Keratinocyte (primary cell): Measurements from ENCODE around the gene GRIP1. TPM values are rescaled to one million over a fixed set of nuclear protein-coding genes. Genes with fewer than 3 reads are reported as not detected.

Experiments used
- DNase-seq: peaks from one replicate; pipeline ENCODE4 v3.0.0-alpha.2; 2011; ENCODE audit warnings: low read depth, missing footprints, low spot score
- FAIRE-seq: peaks from 2 replicates; lab custom pipeline; 2011; peaks lifted over from hg19 to GRCh38; lab: Jason Lieb, UNC
- H2AFZ ChIP-seq: 2 replicates; pipeline ENCODE4 v1.6.0; 2012; ENCODE audit warnings: low read length, control low read depth, inconsistent platforms; ENCODE audit not compliant: control insufficient read depth
- H3K27ac ChIP-seq: 2 replicates; pipeline ENCODE4 v1.5.1; 2011; ENCODE audit warnings: low read length; ENCODE audit not compliant: control insufficient read depth, insufficient read depth
- H3K27me3 ChIP-seq: 3 replicates; pipeline ENCODE4 v1.6.0; 2011; ENCODE audit warnings: low read length; ENCODE audit not compliant: control insufficient read depth, insufficient read depth; ENCODE audit errors: extremely low read depth
- H3K36me3 ChIP-seq, 2 experiments: 2 replicates in 1 of 2; 3 replicates in 1 of 2; pipeline ENCODE4 v1.5.1; 2011; ENCODE audit warnings: low read length in 2 of 2, mild to moderate bottlenecking in 1 of 2; ENCODE audit not compliant: control insufficient read depth in 2 of 2, insufficient read depth in 2 of 2; ENCODE audit errors: extremely low read depth in 1 of 2
- H3K4me1 ChIP-seq: 3 replicates; pipeline ENCODE4 v1.5.1; 2011; ENCODE audit warnings: low read length; ENCODE audit not compliant: control insufficient read depth, insufficient read depth; ENCODE audit errors: extremely low read depth
- H3K4me2 ChIP-seq: 3 replicates; pipeline ENCODE4 v1.6.0; 2011; ENCODE audit warnings: low read depth, low read length; ENCODE audit not compliant: control insufficient read depth, insufficient read depth; ENCODE audit errors: extremely low read depth
- H3K4me3 ChIP-seq, 3 experiments: fragments of 200-600 bp in 1 of 3; sonication (generic) in 1 of 3; 2 replicates in 2 of 3; 3 replicates in 1 of 3; pipeline ENCODE4 v1.5.1; 2011 to 2016; ENCODE audit warnings: low read length in 3 of 3, mild to moderate bottlenecking in 3 of 3, control low read depth in 2 of 3, inconsistent platforms in 1 of 3, low read depth in 1 of 3, mixed read lengths in 1 of 3, mixed run types in 1 of 3, moderate library complexity in 1 of 3; ENCODE audit not compliant: control insufficient read depth in 2 of 3, insufficient read depth in 2 of 3; ENCODE audit errors: extremely low read depth in 1 of 3
- H3K79me2 ChIP-seq: 2 replicates; pipeline ENCODE4 v1.6.0; 2012; ENCODE audit warnings: low read length; ENCODE audit not compliant: control insufficient read depth, insufficient read depth
- H3K9ac ChIP-seq: 3 replicates; pipeline ENCODE4 v1.6.0; 2011; ENCODE audit warnings: low read length; ENCODE audit not compliant: control insufficient read depth, insufficient read depth; ENCODE audit errors: extremely low read depth
- H3K9me1 ChIP-seq: 3 replicates; pipeline ENCODE4 v1.6.0; 2011; ENCODE audit warnings: low read length; ENCODE audit not compliant: control insufficient read depth, insufficient read depth; ENCODE audit errors: extremely low read depth
- H3K9me3 ChIP-seq: 2 replicates; pipeline ENCODE4 v1.5.1; 2012; ENCODE audit warnings: low read depth, low read length; ENCODE audit not compliant: control insufficient read depth
- H4K20me1 ChIP-seq: 3 replicates; pipeline ENCODE4 v1.6.0; 2011; ENCODE audit warnings: low read length; ENCODE audit not compliant: control insufficient read depth, insufficient read depth; ENCODE audit errors: extremely low read depth
- EZH2 ChIP-seq: IDR thresholded peaks from one replicate; pipeline ENCODE4 v1.6.1; 2012; ENCODE audit warnings: inconsistent platforms, mild to moderate bottlenecking, low read length, moderate library complexity
- dilution Hi-C: fragments of 300-500 bp; cut with MboI; formaldehyde crosslinking; loops from one replicate; pipeline ENCODE4 v1.7.0; 2020; ENCODE audit warnings: low sequenced_read_pairs; ENCODE audit not compliant: extremely low pct_ligation_motif_present
- polyA plus RNA-seq, 5 experiments: library from polyadenylated mRNA; depleted of rRNA in 3 of 5; stranded (reverse) in 3 of 5; stranded (forward) in 1 of 5; unstranded in 1 of 5; fragments of >200 nt; gene quantifications; 1 replicate in 1 of 5; 2 replicates in 3 of 5; 3 replicates in 1 of 5; pipeline versions ENCODE4 v1.2.1 to v1.2.3, GENCODE V29; 2011 to 2012; ENCODE audit warnings: missing spikeins in 2 of 5, low read depth in 1 of 5, low replicate concordance in 1 of 5
- TF ChIP-seq, protein P1 (sequence below), 3 experiments: IDR thresholded peaks in 1 of 3; conservative IDR thresholded peaks in 1 of 3; optimal IDR thresholded peaks in 1 of 3; 2 replicates in 2 of 3; 3 replicates in 1 of 3; pipeline versions ENCODE3 to v1.5.1; 2011; ENCODE audit warnings: low read length in 3 of 3, mild to moderate bottlenecking in 3 of 3, moderate library complexity in 2 of 3, control low read depth in 1 of 3, inconsistent platforms in 1 of 3; ENCODE audit not compliant: insufficient read depth in 2 of 3; ENCODE audit errors: extremely low read depth in 1 of 3

GRIP1 gene
- polyA plus RNA-seq, 1 donor (not counting 4 experiments of a cell fraction or from before 2014, with no cell fraction given) = 6.7 TPM

DNA sequence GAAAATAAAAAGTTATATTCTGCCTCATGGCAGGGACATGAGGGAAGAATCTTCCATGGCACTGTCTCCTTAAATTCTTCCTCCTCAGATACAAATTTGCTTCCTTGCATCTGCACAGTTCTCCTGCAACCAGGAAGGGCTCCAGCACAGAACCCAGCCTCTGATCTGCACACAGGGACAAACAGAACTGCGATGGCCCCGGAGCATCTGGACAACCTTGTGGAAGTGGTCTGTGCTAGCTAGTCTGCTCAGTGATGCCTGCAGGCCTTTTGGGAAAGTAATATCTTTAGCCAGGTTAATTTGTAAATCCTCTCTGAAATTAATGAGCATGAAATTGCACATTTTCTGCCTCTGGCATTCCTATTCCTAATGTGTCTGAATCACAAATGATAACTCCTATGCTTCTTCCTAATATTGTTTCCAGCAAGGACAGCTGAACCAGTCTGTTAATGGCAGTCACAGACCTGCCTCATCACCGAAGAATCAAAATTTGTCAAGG, 74.8 kb downstream of the GRIP1 start:
- FAIRE-seq = no peak
- DNase-seq = no peak
- Histone ChIP-seq H3K4me3 (no peak overlapping the region), H3K9me3 (no peaks in the 10 kb centered on the region), H3K27me3 (no peaks in the 10 kb centered on the region), H3K79me2 (no peaks in the 10 kb centered on the region), H3K27ac (no peak overlapping the region), H2AFZ (no peak overlapping the region), H3K36me3 (no peaks in the 10 kb centered on the region), H3K9me1 (no peaks in the 10 kb centered on the region), H3K4me1 (no peaks in the 10 kb centered on the region), H3K9ac (no peak overlapping the region), H4K20me1 (no peaks in the 10 kb centered on the region), H3K4me2 (no peak overlapping the region)
- TF ChIP-seq, protein P1, sequence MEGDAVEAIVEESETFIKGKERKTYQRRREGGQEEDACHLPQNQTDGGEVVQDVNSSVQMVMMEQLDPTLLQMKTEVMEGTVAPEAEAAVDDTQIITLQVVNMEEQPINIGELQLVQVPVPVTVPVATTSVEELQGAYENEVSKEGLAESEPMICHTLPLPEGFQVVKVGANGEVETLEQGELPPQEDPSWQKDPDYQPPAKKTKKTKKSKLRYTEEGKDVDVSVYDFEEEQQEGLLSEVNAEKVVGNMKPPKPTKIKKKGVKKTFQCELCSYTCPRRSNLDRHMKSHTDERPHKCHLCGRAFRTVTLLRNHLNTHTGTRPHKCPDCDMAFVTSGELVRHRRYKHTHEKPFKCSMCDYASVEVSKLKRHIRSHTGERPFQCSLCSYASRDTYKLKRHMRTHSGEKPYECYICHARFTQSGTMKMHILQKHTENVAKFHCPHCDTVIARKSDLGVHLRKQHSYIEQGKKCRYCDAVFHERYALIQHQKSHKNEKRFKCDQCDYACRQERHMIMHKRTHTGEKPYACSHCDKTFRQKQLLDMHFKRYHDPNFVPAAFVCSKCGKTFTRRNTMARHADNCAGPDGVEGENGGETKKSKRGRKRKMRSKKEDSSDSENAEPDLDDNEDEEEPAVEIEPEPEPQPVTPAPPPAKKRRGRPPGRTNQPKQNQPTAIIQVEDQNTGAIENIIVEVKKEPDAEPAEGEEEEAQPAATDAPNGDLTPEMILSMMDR (optimal IDR thresholded peaks at IDR 0.05 in 1 of 3, IDR thresholded peaks at IDR 0.05 in 1 of 3, conservative IDR thresholded peaks at IDR 0.05 in 1 of 3; ENCODE audit: extremely low read depth in 1 of 3, insufficient read depth in 2 of 3, low read length in 3 of 3) = no peak
- TF ChIP-seq EZH2 = no peak
- dilution Hi-C loops = no loop called here

GRCh38 chr12:66603461-66603860, 75.4 kb downstream of the GRIP1 start:
- Histone ChIP-seq H3K36me3 (no peaks in the 10 kb centered on the region), H3K79me2 (no peaks in the 10 kb centered on the region), H3K9me1 (no peaks in the 10 kb centered on the region), H4K20me1 (no peaks in the 10 kb centered on the region), H3K4me1 (no peaks in the 10 kb centered on the region), H2AFZ (no peak overlapping the region), H3K4me2 (no peak overlapping the region), H3K4me3 (no peak overlapping the region), H3K27ac (no peak overlapping the region), H3K9ac (no peak overlapping the region), H3K9me3 (no peaks in the 10 kb centered on the region), H3K27me3 (no peaks in the 10 kb centered on the region)
- dilution Hi-C loops = no loop called here
- DNase-seq (no peak), FAIRE-seq (peak; percentile 56)
- no peak for TF ChIP-seq EZH2
- TF ChIP-seq, protein P1 (optimal IDR thresholded peaks at IDR 0.05 in 1 of 3, IDR thresholded peaks at IDR 0.05 in 1 of 3, conservative IDR thresholded peaks at IDR 0.05 in 1 of 3; ENCODE audit: extremely low read depth in 1 of 3, insufficient read depth in 2 of 3, low read length in 3 of 3) = no peak
